Stimulated activated CD4-positive, alpha-beta T cell treated with anti-CD3 and anti-CD28 coated beads, Interleukin-12 subunit alpha, Interleukin-12 subunit beta, amount 100 ng/mL, for 48 hours (primary cell): ENCODE data around the gene ARFGEF3.
"Not testable (repeated sequence)": the region's sequence is repeated elsewhere in the genome, so short reads cannot be mapped to it uniquely, and the experiment has no call there.

ENCODE experiments used
- DNase-seq, 3 donors: peaks; one replicate each; pipeline ENCODE4 v3.0.0-alpha.2; 2020; ENCODE audit warnings: low read depth in 2 of 3, low spot score in 1 of 3

Gene ARFGEF3

GRCh38 chr6:138341176-138341575 lies 179.4 kb downstream of the ARFGEF3 start:
- no peak for DNase-seq

GRCh38 chr6:138343112-138343511 lies 181.4 kb downstream of the ARFGEF3 start:
- DNase-seq: no peak

GRCh38 chr6:138345565-138346285 lies 184.0 kb downstream of the ARFGEF3 start:
- no peak for DNase-seq

GRCh38 chr6:138346302-138347195 lies 184.8 kb downstream of the ARFGEF3 start:
- DNase-seq: no peak

- DNase-seq: no peak
Observed at GRCh38 chr6:138347864-138348263, 186.1 kb downstream of the ARFGEF3 start.

GRCh38 chr6:138349891-138350290 lies 188.2 kb downstream of the ARFGEF3 start:
- DNase-seq: no peak

- DNase-seq: no peak
Observed at GRCh38 chr6:138357928-138358327, 196.2 kb downstream of the ARFGEF3 start.

GRCh38 chr6:138368684-138369083 lies 206.9 kb downstream of the ARFGEF3 start:
- not testable (repeated sequence) for DNase-seq

GRCh38 chr6:138370631-138371451 lies 209.1 kb downstream of the ARFGEF3 start:
- no peak for DNase-seq

- no peak for DNase-seq
Observed at GRCh38 chr6:138371452-138371711, 209.6 kb downstream of the ARFGEF3 start.

GRCh38 chr6:138371720-138372119 lies 210.0 kb downstream of the ARFGEF3 start:
- DNase-seq: no peak

GRCh38 chr6:138372711-138373463 lies 211.1 kb downstream of the ARFGEF3 start:
- no peak for DNase-seq

- DNase-seq: no peak
Observed at GRCh38 chr6:138374230-138374629, 212.5 kb downstream of the ARFGEF3 start.

- DNase-seq: no peak
Observed at GRCh38 chr6:138374815-138375214, 213.1 kb downstream of the ARFGEF3 start.

GRCh38 chr6:138377042-138377441 lies 215.3 kb downstream of the ARFGEF3 start:
- no peak for DNase-seq

GRCh38 chr6:138377844-138378243 lies 216.1 kb downstream of the ARFGEF3 start, which contains the start of gene SMIM28:
SMIM28 (plus strand) TSS chr6:138377905; CDS start chr6:138378073, 168 bp downstream.
- no peak for DNase-seq

GRCh38 chr6:138378463-138378862 lies 216.7 kb downstream of the ARFGEF3 start:
- DNase-seq: no peak

GRCh38 chr6:138382498-138383265 lies 220.9 kb downstream of the ARFGEF3 start:
- DNase-seq: no peak

- no peak for DNase-seq
Observed at GRCh38 chr6:138383776-138384175, 222.0 kb downstream of the ARFGEF3 start.

GRCh38 chr6:138386897-138387296 lies 225.2 kb downstream of the ARFGEF3 start:
- no peak for DNase-seq
